HT-29 (cell line): ENCODE results near the gene DSP. TPM values are rescaled to one million over a fixed set of nuclear protein-coding genes. Genes with fewer than 3 reads are reported as not detected.

ENCODE experiments used
- DNase-seq: peaks from one replicate; pipeline ENCODE4 v3.0.0-alpha.2; 2015; ENCODE audit warnings: low spot score
- total RNA-seq: library from RNA; depleted of rRNA; stranded (reverse); fragments of >200 nt; shearing (Covaris generic); gene quantifications from 2 replicates; pipeline ENCODE4 v1.2.3, GENCODE V29; 2014

DSP gene
- total RNA-seq, 1 experiment from 2014 or later = 28.0 TPM

DNA sequence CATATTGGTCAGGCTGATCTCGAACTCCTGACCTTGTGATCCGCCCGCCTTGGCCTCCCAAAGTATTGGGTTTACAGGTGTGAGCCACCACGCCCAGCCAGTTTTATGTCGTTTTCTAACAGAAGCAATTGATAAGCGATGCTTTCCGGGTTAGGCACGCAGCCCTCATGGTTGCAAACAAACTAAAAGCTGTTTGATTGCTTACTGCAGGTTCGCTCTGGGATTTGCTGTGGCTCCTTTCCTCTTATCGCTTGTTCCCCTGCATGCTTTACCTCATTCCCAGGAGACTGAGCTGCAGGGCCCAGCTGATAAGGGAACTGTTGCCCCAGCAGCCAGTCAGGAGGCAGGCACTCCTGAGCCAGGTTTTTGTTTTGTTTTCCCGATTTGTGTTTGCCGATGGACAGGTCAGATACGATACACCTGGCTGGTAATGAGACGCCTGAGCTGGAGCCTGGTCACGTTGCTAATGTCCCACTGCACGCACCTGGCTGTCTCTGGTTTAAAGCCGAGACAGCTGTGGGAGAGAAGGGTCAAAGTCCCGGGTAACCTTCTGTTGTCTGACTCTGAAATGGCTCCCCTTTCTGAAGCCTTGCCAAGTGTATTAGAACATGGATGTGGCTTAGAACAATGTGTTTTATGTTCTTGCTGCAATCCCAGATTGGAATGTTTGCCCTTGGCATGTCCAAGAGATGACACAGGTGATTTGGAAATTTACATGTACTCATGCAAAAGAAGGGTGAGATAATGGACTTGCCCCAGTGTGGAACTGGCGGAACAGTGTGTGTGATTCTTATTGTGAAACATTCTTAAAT, 19.9 kb downstream of the DSP start:
- DNase-seq = peak; percentile 86

DNA sequence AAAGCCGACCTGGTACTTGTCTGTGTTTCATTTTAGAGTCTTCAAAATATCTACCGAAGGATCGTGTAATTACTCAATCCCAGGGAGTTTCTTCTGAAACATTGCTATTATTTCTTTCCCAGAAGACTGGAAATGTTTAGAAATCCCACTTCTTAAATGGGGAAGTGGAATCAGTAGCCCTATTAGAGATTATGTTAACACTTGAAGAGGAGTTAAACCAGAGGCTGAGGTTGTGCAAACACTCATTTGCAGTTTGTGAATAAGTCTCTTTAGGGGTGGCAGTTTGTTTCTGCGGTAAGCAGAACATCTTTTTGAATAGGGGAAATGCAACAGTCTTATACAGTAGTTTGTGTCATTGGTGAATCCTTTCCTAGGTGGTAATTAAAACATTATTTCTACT, 21.3 kb downstream of the DSP start:
- DNase-seq = no peak

DNA sequence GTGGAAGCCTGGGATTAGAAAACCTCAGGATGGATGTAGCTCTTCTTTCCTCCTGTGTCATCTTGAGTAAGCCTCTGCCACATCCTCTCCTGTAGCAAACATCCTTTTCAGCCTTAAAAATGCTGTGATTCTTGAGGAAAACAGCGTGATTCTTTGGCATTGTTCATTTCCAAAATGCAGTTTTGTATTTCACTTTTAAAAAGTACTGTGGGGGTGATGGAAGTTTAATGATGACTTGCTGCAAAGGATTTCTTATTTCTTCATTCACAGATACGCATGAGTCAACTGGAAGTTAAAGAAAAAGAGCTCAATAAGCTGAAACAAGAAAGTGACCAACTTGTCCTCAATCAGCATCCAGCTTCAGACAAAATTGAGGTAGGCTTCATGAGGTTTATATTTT, 24.6 kb downstream of the DSP start:
- no peak for DNase-seq

DNA sequence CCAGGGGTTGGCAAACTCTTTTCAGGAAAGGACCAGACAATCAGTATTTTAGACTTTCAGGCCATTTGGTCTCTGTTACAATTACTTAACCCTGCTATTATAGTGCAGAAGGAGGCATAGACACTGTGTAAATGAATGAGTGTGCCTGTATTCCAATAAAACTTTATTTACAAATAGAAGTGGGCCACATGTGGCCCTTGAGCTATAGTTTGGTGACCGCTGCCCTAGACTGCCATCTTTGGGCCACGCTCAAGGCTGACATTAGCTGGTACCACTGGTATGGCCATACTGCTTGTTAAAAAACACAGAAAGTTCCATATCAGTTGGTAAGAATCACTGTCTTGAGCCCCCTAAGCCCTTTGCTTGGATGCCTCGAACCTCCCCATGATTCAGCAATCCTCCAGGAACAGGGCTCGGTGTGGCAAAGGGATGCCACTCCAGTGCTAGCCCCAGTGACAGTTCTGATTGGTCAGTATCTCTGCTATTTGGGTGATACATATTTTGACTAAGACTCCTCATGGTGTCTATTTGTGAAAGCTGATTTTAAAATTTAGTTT, 25.2 kb downstream of the DSP start:
- peak; percentile 22 for DNase-seq

DNA sequence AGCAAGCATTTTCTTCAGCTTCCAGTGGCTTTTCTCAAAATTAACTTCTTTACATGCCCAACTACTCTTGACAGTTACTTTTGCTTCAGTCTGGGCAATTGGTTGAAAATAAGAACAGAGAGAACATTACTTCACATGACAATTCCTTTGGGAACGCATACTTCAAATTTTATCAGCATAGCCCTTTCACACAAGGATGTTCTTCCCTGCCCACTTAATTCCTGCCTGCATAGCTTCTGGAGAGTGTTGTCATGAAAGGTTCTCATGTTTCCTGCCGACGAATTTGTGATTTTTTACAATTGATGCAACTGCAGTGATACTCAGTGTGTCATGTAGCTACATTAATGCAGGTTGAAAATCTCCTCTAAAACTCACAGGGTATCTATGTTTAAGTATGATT, 26.6 kb downstream of the DSP start:
- no peak for DNase-seq

DNA sequence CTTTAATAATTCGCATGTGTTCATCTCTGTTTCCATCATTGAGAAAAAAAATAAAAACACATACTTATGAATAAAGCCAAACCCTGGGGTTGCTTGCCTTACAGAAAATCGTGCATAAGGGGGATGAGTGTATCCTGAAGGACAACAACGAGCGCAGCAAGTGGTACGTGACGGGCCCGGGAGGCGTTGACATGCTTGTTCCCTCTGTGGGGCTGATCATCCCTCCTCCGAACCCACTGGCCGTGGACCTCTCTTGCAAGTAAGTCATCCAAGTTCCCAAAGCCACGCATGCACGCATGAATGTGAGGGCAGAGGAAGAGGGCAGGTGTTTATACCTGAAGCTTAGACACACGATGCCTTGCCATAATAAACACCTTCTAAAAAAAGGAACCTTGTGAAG, 27.6 kb downstream of the DSP start:
- DNase-seq = no peak

DNA sequence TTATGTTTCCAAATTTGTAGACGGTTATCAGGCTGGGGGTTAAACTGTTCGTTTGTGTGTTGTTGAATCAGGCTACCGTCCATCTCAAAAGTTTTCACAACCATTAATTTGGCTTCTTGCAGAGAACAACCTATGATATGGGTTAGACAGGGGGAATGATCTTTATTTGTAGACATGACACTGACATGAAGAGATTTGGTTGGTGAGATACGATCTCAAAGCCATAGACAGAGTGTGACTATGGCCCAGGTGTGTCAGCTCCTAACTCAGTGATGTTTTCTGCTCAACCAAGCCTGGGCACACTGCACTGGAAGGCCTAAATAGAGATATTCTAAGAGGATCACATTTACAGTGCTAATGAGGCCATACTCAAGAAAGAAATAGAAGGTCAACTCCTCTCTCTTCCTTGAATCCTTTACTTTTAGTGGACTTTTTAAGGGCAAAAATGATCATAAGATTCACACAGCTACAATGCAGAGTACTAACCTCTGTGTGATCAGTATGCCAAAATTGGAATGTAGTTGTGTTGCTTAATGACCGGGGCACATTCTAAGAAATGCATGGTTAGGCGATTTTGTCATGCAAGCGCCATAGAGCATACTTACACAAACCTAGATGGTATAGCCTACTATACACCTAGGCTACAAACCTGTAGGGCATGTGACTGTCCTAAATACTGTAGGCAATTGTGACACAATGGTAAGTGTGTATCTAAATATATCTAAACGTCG, 30.9 kb downstream of the DSP start:
- DNase-seq = no peak

DNA sequence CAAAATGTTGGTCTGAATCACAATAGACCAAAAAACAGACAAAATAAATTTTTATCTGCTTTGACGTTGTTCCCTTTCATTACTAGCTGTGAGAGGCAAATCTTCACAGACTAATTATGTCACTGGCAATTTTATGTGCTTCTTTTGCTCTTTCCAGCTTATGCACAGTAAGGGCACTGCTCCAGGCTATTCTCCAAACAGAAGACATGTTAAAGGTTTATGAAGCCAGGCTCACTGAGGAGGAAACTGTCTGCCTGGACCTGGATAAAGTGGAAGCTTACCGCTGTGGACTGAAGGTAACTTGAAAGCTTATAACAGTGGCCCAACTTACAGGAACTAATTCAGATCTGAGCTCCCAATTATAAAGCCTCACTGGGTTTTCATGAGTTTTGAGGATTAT, 33.0 kb downstream of the DSP start:
- DNase-seq = no peak

DNA sequence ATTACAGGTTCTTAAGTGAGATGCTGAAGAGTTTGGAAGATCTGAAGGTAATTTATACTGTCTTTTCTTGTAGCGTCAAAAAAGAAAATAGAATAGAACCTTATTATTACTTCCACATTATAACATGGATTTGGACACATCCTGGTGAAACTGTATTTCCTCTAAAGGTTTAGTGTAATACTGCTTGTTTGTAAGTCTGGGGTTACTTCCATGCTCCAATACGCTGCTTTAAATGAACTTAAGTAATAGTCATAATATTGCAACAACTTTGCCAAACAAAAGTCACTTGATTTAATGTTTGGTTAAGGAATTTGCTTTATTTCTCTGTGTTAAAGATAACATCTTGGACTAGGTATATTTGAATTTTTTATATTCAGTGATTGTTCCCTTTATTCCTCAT, 37.0 kb downstream of the DSP start:
- DNase-seq = no peak

DNA sequence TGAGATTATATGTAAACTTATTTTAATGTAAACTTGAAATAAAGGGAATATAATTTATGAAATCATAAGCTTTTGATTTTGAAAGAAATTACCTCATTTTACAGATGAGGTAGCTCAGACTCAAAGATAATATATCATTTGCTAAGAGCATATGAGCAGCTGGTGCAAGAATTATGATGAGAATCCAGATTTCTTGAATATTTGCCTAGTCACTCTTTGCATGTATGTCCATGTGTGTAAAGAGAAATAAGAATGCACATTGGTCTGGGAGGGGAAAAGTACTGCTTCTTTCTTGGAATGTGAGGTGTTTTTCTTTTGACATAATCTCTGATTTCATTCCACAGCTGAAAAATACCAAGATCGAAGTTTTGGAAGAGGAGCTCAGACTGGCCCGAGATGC, 37.5 kb downstream of the DSP start:
- DNase-seq = no peak

DNA sequence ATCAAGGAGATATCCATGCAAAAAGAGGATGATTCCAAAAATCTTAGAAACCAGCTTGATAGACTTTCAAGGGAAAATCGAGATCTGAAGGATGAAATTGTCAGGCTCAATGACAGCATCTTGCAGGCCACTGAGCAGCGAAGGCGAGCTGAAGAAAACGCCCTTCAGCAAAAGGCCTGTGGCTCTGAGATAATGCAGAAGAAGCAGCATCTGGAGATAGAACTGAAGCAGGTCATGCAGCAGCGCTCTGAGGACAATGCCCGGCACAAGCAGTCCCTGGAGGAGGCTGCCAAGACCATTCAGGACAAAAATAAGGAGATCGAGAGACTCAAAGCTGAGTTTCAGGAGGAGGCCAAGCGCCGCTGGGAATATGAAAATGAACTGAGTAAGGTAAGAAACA, 38.4 kb downstream of the DSP start:
- no peak for DNase-seq

DNA sequence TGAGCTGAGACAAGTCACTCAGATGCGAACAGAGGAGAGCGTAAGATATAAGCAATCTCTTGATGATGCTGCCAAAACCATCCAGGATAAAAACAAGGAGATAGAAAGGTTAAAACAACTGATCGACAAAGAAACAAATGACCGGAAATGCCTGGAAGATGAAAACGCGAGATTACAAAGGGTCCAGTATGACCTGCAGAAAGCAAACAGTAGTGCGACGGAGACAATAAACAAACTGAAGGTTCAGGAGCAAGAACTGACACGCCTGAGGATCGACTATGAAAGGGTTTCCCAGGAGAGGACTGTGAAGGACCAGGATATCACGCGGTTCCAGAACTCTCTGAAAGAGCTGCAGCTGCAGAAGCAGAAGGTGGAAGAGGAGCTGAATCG, 39.1 kb downstream of the DSP start:
- DNase-seq = no peak

DNA sequence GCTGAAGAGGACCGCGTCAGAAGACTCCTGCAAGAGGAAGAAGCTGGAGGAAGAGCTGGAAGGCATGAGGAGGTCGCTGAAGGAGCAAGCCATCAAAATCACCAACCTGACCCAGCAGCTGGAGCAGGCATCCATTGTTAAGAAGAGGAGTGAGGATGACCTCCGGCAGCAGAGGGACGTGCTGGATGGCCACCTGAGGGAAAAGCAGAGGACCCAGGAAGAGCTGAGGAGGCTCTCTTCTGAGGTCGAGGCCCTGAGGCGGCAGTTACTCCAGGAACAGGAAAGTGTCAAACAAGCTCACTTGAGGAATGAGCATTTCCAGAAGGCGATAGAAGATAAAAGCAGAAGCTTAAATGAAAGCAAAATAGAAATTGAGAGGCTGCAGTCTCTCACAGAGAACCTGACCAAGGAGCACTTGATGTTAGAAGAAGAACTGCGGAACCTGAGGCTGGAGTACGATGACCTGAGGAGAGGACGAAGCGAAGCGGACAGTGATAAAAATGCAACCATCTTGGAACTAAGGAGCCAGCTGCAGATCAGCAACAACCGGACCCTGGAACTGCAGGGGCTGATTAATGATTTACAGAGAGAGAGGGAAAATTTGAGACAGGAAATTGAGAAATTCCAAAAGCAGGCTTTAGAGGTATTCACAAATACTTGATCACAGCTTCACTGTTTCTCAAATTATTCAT, 39.6 kb downstream of the DSP start:
- DNase-seq = no peak

DNA sequence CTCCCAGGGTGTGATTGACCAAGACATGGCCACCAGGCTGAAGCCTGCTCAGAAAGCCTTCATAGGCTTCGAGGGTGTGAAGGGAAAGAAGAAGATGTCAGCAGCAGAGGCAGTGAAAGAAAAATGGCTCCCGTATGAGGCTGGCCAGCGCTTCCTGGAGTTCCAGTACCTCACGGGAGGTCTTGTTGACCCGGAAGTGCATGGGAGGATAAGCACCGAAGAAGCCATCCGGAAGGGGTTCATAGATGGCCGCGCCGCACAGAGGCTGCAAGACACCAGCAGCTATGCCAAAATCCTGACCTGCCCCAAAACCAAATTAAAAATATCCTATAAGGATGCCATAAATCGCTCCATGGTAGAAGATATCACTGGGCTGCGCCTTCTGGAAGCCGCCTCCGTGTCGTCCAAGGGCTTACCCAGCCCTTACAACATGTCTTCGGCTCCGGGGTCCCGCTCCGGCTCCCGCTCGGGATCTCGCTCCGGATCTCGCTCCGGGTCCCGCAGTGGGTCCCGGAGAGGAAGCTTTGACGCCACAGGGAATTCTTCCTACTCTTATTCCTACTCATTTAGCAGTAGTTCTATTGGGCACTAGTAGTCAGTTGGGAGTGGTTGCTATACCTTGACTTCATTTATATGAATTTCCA, 43.9 kb downstream of the DSP start:
- no peak for DNase-seq

DNA sequence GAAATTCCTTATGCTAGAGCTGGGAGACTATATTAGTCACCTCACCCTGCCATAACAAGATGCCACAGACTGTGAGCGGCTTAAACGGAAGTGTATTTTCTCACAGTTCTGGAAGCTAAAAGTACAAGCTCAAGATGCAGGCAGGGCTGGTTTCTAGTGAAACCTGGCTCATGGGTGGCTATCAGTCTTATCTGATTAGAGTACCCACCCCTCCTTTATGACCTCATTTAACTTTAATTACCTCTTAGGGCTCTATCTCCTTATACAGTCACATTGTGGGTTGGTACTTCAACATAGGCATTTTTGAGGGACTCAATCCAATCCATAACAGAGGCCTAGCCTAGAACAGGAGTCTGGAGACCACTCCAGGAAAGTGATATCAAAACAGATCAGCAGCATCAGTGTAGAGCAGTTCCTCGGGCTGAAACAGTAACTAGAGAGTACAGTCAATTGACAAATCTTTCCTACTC, 46.2 kb downstream of the DSP start:
- peak; percentile 16 for DNase-seq

DNA sequence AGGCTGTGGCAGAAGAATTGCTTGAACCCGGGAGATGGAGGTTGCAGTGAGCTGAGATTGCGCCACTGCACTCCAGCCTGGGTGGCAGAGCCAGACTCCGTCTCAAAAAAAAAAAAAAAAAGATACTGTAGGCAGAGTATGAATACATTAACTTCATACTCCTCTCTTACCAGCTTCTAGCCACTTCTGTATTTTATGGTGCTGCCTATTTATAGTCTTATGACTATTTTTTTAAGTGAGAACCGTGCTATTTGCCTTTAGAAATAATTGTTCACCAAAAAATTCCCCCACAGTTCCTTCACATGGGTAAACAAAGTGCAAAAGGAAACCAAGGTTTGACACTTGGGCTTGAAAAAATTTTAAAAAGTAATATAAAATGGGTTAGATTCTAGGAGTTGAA, 47.0 kb downstream of the DSP start:
- DNase-seq = no peak

DNA sequence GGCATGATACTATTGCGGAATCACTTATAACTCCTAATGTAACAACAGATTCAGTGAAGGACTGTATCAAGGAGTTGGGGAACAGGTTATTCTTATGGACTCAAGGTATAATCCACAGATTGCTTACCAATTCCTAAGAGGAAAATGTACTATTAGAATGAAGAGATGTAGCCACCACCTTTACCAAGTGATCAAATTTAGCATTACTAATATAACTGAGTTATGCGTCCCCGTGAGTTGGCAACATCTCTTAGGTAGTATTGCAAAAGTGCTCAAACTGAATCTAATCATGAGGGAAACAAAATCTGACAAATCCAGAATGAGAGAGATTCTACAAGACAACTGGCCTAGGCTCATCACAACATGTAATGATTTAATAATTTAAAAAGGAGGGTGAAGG, 47.8 kb downstream of the DSP start:
- no peak for DNase-seq

DNA sequence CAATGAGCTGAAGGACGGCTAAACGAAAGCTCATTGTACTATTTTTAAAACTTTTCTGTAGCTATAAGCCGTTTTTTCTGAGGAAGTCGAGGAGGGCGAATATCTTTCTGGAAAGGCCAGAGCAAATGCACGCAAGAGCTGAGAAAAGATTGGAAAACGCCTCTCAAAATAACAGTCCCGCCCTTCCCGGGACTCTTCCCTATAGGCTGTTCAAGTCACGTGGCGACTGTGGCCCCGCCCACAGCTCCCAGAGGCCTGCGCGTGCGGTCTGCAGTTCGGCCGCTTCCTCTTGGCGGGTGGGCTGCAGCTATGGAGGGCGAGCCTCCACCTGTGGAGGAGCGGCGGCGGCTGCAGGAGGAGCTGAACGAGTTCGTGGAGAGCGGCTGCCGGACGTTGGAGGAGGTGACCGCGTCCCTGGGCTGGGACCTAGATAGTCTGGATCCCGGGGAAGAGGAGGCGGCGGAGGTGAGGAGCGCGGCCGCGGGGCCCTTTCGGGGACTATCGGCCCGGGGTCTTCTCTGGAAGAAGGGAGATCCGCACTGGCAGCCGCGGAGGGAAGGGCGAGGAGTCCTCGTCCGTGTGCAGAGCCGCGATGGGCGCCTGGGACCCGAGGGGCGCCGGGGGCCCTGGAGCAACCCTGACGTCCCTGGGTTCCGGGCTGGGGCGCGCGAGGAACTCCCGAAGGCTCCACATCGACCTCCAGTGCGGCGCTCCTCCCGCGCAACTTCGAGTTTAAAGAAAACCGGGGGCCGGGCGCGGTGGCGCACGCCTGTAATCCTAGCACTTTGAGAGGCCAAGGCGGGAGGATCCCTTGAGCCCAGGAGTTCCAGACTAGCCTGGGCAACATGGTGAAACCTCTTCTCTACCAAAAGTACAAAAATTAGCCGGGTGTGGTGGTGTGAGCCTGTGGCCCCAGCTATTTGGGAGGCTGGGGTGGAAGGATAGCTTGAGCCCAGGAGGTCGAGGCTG, 48.8 kb downstream of the DSP start, which contains the start of gene SNRNP48:
Gene SNRNP48 (plus strand): TSS at position 250 of the 969 bp plus-strand sequence. CDS start 60 bp downstream, at position 310.
- peak; percentile 95 for DNase-seq

DNA sequence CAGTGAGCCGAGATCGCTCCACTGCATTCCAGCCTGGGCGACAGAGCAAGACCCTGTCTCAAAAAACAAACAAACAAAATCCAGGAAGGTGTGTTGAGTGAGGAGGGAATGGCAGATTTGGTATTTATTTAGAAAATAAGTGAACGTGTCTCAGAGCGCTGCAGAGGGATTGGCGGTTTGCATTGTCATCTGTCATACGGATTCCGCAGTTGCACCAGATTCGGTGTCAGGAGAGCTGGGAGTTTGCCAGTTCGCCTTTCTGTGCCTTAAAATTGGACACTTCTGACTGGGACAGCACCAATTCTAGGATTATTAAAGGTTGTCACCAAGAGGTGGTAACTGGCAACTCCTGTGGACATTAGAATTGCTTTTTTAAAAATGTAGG, 49.4 kb downstream of the DSP start:
- peak; percentile 5 for DNase-seq

DNA sequence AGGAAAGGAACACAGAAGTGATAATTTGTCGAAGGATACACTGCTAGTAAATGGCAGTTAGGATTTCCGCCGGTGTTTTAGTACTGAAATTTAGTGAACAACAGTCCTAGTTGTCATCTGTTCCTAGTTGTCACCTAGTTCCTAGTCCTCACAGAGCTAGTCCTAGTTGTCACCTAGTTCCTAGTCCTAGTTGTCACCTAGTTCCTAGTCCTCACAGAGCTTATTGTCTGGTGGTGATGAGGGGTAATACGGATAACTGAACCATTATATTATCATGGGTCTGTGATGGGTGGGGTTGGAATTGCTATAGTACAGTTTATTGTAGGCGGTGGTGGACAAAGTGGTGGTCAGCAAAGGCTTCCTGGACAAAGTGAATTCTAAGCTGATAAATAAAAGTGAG, 50.3 kb downstream of the DSP start:
- no peak for DNase-seq
